ENCODE data around the gene RAD51.

Gene RAD51

DNA sequence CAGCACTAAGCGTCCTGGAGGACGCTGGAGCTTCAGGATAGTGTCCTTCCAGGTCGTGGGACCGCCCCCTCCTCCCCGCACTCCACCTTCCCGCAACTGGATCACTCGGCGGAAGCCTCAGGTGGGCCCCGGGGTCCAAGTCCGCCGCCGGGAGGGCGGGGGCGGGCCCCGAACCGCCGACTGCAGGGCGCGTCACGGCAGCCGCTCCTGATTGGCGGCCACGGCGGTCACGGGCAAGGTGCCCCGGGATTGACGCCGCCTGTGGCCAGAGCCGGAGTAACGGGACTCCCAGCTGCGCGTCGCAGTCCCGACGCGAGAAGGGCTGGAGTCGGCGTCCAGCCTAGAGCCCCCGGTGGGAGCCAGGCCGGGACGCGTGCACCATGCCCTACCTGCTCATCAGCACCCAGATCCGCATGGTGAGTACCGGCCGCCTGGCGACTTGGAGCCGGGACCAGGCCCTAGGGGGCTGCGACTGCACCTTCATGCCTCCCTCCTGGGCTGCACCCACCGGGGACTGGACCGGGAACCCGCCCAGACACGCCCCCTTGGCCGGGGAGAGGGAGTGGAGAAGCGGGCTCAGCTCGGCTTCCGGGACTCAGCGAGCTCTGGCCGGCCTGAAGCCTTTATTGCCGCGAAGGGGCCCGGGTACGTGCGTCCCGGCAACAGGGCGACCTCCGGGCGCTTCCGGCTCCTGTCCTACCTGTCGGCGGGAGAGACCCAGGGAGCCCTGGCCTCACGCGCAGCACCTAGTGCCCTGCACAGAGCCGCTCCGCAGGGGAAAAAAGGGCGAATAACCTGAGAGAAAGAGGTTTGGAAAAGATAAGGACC, 69.0 kb downstream of the RAD51 start, which contains the start of gene GCHFR:
TSS of gene GCHFR (plus strand) at position 268 of the 828 bp plus-strand sequence. CDS start at position 381, 113 bp downstream.
- DNase-seq = no peak

DNA sequence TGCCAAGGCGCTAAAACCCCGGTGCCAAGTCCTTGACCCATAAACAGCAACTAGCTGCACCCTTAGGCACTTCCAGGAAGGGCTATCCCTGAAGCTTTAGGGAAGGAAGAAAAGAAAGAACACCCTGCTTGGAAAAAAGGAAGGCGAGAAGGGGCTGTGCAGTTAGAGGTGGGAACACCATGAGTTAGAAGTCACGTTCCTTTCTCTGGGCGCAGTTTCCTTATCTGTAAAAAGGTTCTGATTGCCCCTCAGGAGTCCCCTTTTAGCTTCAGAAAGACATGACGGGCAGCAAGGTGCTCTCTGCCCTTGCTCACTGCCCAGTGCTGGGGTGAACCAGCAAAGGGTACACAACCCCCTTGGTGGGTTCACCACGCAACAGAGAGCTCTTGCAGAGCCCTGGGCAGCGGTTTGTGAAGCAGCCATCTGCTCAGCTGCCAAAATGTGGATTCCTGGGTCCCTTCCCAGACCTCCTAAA, 69.7 kb downstream of the RAD51 start:
- no peak for DNase-seq

DNA sequence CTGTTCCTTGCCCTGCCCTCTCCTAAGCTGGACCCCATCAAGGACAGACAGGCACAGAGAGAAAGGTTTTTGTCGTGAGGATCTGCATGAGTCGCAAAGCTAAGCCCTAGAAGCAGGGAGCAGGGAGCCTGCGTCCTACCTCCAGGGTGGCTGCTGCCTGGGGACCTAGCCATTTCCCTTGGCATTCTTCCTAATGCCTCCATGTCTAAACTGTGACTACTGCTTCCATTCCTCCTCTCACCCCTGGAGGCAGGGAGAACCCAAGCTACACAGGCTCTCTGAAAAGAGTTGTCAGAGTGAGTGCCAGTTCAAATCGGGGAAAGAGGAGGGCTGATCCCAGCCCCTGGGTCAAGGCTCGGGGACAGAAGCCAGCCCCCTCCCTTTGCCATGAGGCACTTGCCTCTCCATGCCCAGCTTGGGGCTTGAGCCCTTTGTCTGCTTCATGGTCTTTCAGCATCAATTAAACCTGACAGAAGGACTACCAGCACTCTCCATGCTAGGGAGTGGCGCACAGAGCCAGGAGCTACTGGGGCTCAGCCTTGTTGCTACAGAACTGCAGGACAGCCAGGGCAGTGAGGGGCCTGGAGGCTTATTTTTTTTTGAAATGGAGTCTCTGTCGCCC, 71.3 kb downstream of the RAD51 start:
- DNase-seq = no peak

DNA sequence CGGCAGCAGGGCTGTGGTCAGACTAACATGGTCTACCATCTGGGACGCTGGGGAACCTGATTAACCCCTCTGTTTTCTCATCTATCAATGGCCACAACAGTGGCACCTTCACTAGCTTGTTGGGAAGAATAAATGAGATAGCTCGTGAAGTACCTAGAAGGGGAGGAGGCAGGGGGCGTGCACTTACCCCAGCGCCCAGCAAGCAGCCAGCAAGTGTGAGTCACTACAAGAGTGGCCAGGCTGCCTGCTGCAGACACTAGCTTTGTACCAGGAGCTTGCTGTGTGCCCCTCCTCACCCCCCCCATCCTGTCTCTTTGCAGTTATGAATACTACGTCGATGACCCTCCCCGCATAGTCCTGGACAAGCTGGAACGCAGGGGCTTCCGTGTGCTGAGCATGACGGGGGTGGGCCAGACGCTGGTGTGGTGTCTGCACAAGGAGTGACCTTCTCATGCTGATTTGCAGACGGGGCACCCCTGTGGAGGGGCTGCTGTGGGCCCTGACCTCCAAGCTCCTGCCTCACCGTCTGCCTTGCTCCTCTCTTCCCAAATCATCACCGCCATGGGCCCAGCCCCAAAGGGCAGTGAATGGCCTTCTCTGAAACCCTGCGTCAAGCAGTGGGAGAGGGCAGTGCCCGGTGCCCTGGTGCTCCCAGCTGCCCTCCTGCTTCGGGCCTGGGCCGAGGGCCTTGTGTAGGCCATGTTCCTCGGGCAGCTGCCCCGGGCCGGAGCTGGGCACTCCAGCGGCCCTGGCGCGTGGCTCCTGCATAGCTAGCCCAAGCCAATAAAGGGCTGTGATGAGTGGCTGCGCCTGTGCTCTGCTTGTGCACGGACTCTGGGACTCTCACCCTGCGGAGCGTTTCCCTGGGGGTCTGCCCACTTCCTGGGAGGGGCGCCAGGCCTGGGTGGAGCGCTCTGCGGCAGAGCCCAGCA, 72.2 kb downstream of the RAD51 start:
- DNase-seq = no peak

DNA sequence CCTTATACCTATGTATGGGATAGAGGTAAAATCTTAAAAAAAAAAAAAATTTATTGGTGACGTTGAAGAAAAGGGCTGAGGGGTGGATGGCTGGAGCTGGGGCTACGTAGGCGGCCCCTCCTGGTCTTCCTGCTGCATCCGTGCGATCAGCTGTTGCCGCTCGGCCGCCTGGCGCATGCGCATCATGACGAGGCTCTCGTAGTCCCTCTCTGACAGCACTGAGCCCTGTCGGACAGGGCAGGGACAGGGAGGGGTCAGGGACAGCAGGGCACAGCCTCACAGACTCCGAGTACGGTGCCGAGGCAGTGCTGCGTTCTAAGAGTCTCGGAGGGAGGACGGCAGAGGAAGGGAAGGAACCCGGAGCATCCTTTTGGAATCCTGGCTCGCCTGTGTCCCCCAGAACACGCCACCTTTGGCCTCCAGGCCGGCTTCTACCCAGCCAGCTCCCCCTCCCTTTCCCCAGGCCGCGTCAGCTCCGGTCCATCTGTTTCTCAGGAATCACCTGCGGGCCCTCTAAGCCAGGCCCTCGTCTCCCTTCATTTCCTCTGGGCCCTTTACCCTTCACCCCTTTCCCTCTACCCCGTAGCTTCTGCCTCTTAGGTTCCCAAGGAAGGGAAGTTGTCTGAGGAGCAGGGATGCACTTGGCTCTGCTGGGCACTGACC, 73.0 kb downstream of the RAD51 start:
- DNase-seq = no peak

DNA sequence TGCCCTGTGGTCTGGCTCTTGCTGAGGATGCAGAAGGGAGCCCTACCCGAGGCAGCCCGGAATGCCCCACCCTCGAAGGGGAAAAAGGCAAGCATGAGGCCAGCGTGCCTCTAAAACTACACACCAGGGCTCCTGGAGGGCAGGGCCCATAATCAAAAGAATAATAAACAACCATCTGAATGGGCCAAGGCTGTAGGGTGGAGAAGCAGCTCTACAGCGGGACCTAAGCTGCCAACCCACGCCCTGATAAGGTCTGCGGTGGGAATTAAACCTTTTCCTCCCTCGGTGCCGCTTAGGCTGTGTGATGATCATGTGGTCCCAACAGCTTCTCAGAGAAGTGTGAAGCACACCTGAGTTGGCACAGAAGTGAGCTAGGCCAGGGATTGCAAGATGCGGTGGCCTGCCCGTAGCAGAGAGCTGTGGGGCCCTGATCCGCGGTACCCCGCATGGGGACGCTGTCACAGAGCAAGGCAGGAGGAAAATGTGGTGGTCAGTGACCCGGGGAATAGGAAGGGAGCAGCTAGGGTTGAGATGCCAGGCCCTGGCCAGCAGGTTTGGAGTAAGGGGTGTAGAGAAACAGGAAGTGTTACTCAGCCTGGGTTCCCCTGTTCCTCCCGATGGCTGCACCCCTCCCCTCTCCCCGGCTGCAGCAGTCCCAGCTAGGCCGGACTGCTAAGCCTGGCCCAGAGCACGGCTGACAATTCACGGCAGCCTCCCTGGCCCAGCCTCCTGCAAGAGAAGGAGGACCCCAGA, 73.7 kb downstream of the RAD51 start:
- DNase-seq = no peak

DNA sequence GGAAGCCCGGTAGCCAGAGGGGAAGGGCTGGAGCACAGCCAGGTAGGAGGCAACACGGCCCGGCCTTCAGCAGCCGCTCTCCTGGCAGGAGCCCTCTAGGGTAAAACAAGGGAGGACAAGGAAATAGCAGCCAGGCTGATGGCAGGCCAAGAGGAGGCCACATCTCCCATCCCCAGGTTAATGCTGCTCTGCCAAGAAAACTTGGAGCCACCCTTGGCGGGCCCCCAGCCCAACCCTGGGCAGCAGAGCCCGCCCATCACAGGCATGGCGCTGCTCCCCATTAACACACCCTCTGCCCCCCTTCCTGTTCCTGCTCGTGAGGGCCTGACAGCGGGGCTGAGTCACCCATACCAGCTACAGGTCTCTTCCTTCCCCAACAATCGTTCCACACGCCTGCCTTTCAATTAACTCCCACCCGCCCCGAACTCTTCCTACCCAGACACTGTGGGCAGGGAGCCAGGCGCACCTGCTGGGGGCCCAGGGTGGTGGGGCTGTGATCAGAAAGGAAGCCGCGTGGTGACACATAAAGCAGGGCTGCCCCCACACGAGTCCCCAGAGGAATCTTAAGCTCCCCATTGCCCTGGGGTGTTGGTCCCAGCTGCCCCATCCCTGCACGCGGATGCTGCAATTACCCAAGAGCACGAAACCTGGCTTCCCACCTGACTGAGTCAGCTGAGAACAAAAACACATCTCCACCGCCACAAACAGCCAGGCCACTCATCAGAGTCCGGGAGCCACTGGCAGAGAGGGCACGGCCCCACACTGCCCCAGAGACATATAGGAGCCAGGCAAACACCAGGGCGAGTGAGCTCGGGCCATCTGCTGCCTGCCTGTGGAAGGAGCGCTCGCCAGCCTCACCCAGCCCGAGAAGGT, 74.5 kb downstream of the RAD51 start, which contains the start of gene C15orf62:
TSS of gene C15orf62 (plus strand) at position 707 of the 873 bp plus-strand sequence. CDS start 516 bp downstream, outside the sequence.
- peak; percentile 35 for DNase-seq

DNA sequence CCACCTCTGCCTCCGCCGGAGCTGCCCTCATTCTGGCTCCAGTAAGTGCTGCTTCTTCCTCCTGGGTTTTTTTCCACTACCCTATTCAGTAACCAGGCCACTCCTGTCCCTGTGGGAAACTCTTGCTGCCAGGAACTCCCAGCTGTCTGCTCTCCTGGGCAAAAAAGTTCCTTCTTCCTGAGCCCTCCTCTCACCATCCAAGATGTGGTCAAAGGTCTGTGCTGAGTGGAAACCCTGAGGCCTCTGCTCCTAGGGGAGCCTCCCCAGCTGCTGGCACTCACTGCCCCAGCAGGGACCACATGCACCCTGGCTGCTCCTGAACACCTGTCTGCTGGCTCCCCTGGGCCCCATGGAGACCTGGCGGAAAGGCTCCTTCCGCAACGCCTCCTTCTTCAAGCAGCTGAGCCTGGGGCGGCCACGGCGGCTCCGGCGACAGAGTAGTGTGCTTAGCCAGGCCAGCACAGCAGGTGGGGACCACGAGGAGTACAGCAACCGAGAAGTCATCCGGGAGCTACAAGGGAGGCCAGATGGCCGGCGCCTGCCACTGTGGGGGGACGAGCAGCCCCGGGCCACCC, 75.3 kb downstream of the RAD51 start:
- peak; percentile 76 for DNase-seq

DNA sequence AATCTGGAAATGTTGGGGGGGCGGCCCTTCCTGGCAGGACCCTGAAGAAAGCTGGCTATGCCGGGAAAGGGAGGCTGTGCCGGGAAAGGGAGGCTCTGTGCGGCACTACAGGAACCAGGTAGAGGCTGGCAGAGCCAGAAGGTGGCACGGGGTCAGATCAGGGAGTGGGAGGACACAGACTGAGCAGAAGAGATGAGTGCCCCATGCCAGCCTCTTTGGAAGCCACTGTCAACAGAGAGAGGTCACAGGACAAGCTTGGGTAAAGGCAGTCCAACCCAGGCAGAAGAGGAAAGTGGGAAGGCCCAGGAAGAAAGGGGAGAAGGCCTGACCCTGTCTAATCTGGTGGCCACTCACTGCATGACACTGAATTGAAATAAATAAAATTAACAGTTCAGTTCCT, 76.3 kb downstream of the RAD51 start:
- DNase-seq = no peak

DNA sequence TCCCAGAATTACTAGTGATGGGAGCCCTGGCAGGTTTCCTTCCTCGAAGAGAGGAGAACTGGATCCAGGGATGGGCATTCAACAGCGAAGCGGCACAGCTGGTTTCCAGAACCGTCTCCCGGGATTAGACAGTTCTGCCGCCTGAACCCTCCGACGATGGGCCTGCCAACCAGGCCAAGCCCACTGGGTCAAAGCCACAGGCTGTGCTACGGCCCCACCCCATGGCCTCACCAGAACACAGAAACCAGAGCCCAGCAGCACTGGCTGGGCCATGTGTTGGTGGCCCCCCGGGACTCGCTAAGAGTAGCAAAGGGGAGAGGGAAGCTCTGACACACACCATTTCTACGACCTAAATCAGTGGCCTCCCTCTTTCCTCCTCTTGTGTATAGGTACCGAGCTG, 77.0 kb downstream of the RAD51 start:
- no peak for DNase-seq

DNA sequence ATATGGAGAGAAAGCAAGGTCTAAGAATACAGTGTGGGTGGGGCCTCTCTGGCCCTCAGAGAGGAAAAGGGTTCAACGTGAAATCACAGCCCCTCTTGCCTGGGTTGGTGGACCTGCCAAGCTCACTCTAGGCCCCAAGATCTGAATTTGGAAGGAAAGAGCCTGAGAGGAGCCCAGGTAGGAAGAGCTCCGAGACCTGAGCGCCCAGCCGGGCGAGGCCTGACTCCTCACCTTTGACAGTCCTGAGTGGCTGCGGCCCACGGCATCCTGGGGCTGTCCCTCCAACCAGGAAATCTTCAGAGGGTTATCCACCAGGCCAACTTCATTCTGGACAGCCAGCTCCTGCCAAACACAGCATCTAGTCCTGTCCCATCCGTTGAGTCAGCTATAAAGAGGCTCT, 78.5 kb downstream of the RAD51 start:
- DNase-seq = no peak

DNA sequence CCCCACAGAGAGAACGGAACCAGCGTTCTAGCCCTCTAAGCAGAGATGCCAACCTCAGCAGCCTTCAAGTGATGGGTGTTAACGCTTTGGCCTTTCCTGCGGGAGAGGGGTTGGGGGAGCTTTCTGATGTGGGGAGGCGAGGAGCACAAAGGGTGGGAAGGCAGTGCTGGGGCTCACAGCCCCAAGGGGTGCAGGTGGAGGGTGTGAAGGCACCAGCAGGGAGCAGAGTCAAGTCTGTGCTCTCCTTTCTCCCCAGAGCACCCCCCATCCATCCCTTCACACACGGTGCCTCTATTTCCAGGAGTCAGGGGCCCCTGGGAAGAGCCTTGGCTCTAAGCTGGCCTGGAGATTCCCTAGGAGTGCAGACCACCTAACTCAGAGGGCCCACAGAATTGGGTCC, 78.9 kb downstream of the RAD51 start:
- DNase-seq = no peak

DNA sequence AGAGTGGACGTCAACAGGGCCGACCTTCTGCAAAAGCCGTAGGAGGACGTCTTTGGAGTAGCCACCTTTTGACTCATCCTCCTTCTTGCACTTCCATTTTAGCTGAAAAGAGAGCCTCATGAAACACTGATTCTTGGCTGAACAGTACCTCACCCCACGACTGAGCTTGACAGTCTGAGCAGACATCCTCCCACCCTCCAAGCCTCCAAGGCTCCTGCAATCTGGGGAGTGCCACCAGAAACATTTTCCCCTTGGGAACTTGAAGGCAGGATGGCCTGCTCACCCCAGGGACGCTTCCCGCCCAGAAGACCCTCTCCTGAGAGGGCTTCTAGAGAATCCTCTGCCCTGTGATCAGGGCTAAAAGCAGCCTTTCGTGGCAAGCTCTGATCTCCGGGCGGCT, 80.0 kb downstream of the RAD51 start:
- no peak for DNase-seq

DNA sequence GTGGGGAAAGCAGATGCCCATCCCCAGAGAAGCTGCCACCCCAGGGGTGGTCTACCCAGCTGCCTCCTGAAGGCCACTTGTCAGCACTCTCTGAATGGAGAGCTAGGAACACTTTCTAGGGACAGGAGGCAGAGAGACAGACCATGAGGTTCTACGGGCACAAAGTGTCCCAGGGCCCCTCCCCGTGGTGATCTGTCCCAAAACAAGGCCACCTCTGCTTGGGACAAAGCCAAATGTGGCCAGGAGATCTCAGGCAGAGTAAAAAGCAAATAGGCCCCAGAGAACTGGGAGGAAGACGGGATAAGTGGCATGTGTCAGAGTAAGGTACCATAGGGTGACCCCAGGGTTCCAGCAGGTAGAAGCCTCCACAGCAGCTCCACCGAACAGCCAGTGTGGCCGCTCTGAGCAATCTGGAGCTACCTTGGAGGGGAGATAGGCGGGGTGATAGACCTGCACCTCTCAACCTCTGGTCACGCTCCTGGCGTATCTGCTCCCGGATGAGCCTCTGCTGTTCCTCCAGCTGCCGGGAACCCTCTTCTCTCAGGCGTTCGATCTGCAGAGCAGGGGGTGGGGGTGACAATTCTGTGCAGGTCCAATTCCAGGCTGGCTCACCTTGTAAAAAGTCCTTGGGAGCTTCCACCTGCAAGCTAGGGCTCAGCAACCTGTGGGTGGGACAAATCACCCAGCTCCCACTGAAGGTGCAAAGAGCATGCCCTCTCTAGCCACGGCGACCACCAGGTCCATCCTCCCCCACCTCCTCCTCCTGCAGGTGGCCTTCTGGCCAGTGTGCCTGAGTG, 81.0 kb downstream of the RAD51 start:
- no peak for DNase-seq

DNA sequence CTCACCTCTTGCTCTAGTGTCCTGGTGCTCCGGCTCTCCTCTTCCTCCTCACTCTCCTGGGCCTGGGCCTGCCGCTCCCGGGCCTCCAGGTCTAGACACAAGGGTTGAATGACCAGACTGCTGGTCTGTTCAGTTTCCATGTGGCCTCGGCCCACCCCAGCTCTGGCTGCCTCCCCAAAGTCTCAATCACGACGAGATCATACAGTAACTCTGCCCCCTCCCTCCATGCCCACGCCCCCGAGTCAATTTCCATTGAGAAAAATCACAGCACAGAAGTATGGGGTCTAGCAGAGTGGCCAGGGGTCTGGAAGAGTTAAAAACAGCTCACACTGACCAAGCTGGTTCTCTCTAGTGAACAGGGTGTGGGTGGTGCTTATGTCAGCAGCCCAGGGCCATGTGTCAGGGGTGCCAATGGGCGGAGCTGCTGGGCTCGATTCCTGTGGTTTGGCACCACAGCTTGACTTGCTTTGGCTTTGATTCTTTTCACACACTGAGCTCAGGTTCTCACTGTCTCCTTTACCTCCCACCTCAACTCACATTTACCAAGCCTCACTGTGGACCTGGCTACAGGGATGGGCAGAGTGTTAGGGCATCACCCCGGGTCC, 81.7 kb downstream of the RAD51 start:
- DNase-seq = no peak

All from NCI-H524 treated with DMSO at 0.1 percent for 48 hours (cell line).